ENCODE measurements around the gene LMX1A.

LMX1A gene

DNA sequence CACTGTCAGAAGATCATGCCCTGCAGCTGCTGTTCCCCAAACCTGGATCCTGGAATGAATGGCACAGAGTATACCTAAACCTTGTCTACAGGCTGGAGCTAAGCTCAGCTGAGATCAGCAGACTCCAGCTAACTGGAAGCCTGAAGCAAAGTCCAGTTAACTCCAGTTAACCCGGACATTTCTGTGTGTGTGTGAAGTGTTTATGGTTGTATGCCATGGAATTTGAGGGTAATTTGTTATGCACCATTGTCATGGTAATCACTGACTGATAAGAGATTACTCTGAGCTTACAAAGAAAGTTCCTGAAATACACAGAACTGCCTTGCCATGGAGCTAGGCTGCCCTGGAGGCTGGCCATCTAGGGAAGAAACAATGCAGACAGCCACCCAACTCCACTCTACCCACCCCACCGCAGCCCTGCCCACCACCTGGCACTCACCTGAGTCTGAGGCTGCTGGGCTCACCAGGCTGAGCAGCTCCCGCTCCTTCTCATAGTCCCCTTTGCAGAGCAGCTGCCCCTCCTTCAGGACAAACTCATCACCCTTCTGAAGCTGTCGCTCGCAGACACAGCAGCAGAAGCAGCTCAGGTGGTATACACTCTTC is 107.4 kb downstream of the LMX1A start:
- Histone ChIP-seq H3K36me3 (ENCODE audit: control insufficient read depth, insufficient read depth, low read length) (no peaks in the 10 kb centered on the region), H3K4me1 (ENCODE audit: control insufficient read depth, insufficient read depth, low read length, poor library complexity, severe bottlenecking) (no peaks in the 10 kb centered on the region), H3K9me3 (ENCODE audit: control insufficient read depth, low read length) (no peaks in the 10 kb centered on the region), H3K27ac (ENCODE audit: insufficient read depth, low read length, poor library complexity, severe bottlenecking) (no peak overlapping the region), H3K27me3 (replicated peaks; ENCODE audit: control insufficient read depth, insufficient read depth, low read length, poor library complexity, severe bottlenecking) (no peaks in the 10 kb centered on the region), H3K4me3 (ENCODE audit: insufficient read depth, low read depth, low read length, poor library complexity, severe bottlenecking) (no peak overlapping the region)
- DNase-seq = no peak

- Histone ChIP-seq H3K27ac (ENCODE audit: insufficient read depth, low read length, poor library complexity, severe bottlenecking) (no peak overlapping the region), H3K9me3 (ENCODE audit: control insufficient read depth, low read length) (no peaks in the 10 kb centered on the region), H3K27me3 (replicated peaks; ENCODE audit: control insufficient read depth, insufficient read depth, low read length, poor library complexity, severe bottlenecking) (no peaks in the 10 kb centered on the region), H3K4me3 (ENCODE audit: insufficient read depth, low read depth, low read length, poor library complexity, severe bottlenecking) (no peak overlapping the region), H3K36me3 (ENCODE audit: control insufficient read depth, insufficient read depth, low read length) (no peaks in the 10 kb centered on the region), H3K4me1 (ENCODE audit: control insufficient read depth, insufficient read depth, low read length, poor library complexity, severe bottlenecking) (no peaks in the 10 kb centered on the region)
- no peak for DNase-seq
Measured at GRCh38 chr1:165241952-165242351, 114.6 kb downstream of the LMX1A start.

- Histone ChIP-seq H3K9me3 (ENCODE audit: control insufficient read depth, low read length) (no peaks in the 10 kb centered on the region), H3K4me1 (ENCODE audit: control insufficient read depth, insufficient read depth, low read length, poor library complexity, severe bottlenecking) (no peaks in the 10 kb centered on the region), H3K4me3 (ENCODE audit: insufficient read depth, low read depth, low read length, poor library complexity, severe bottlenecking) (no peak overlapping the region), H3K36me3 (ENCODE audit: control insufficient read depth, insufficient read depth, low read length) (no peaks in the 10 kb centered on the region), H3K27ac (ENCODE audit: insufficient read depth, low read length, poor library complexity, severe bottlenecking) (no peak overlapping the region), H3K27me3 (replicated peaks; ENCODE audit: control insufficient read depth, insufficient read depth, low read length, poor library complexity, severe bottlenecking) (peaks cover 1% of the 10 kb centered on the region)
- DNase-seq = no peak
Measured at GRCh38 chr1:165241321-165241720, 115.2 kb downstream of the LMX1A start.

DNA sequence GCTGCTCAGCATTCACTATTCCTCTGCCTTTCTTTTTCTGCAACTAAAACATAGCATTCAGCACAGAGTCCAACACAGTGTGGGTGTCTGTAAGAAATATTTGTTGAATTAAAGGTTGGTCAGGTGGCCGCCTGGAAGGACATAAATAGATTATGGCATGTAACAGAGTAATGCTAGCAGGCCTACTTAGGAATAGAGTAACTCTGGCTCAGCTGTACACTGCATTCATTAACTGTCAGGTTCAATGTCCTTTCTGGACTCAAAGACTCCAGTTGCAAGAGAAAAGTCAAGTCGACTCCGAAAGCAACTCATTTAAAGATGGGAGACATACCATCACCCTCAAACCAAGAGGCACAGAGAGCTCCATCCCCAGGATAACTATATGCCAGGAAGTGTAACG is 116.0 kb downstream of the LMX1A start:
- no peaks in the 10 kb centered on the region for H3K4me1 ChIP-seq (ENCODE audit: control insufficient read depth, insufficient read depth, low read length, poor library complexity, severe bottlenecking)
- no peak overlapping the region for H3K4me3 ChIP-seq (ENCODE audit: insufficient read depth, low read depth, low read length, poor library complexity, severe bottlenecking)
- H3K27ac ChIP-seq (ENCODE audit: insufficient read depth, low read length, poor library complexity, severe bottlenecking) = no peak overlapping the region
- no peaks in the 10 kb centered on the region for H3K36me3 ChIP-seq (ENCODE audit: control insufficient read depth, insufficient read depth, low read length)
- no peak for DNase-seq
- no peaks in the 10 kb centered on the region for H3K9me3 ChIP-seq (ENCODE audit: control insufficient read depth, low read length)
- peaks cover 4% of the 10 kb centered on the region for H3K27me3 ChIP-seq (replicated peaks; ENCODE audit: control insufficient read depth, insufficient read depth, low read length, poor library complexity, severe bottlenecking)

- H3K27ac ChIP-seq (ENCODE audit: insufficient read depth, low read length, poor library complexity, severe bottlenecking) = no peak overlapping the region
- H3K9me3 ChIP-seq (ENCODE audit: control insufficient read depth, low read length) = no peaks in the 10 kb centered on the region
- no peaks in the 10 kb centered on the region for H3K4me1 ChIP-seq (ENCODE audit: control insufficient read depth, insufficient read depth, low read length, poor library complexity, severe bottlenecking)
- H3K27me3 ChIP-seq (replicated peaks; ENCODE audit: control insufficient read depth, insufficient read depth, low read length, poor library complexity, severe bottlenecking) = peaks cover 4% of the 10 kb centered on the region
- H3K36me3 ChIP-seq (ENCODE audit: control insufficient read depth, insufficient read depth, low read length) = no peaks in the 10 kb centered on the region
- no peak for DNase-seq
- no peak overlapping the region for H3K4me3 ChIP-seq (ENCODE audit: insufficient read depth, low read depth, low read length, poor library complexity, severe bottlenecking)
Measured at GRCh38 chr1:165239873-165240272, 116.6 kb downstream of the LMX1A start.

GRCh38 chr1:165235777-165236291 is 120.7 kb downstream of the LMX1A start:
- Histone ChIP-seq H3K4me3 (ENCODE audit: insufficient read depth, low read depth, low read length, poor library complexity, severe bottlenecking) (no peak overlapping the region), H3K9me3 (ENCODE audit: control insufficient read depth, low read length) (no peaks in the 10 kb centered on the region), H3K27ac (ENCODE audit: insufficient read depth, low read length, poor library complexity, severe bottlenecking) (no peak overlapping the region), H3K27me3 (replicated peaks; ENCODE audit: control insufficient read depth, insufficient read depth, low read length, poor library complexity, severe bottlenecking) (peaks cover 4% of the 10 kb centered on the region), H3K36me3 (ENCODE audit: control insufficient read depth, insufficient read depth, low read length) (no peaks in the 10 kb centered on the region), H3K4me1 (ENCODE audit: control insufficient read depth, insufficient read depth, low read length, poor library complexity, severe bottlenecking) (no peaks in the 10 kb centered on the region)
- DNase-seq = no peak

- peaks cover 4% of the 10 kb centered on the region for H3K27me3 ChIP-seq (replicated peaks; ENCODE audit: control insufficient read depth, insufficient read depth, low read length, poor library complexity, severe bottlenecking)
- no peaks in the 10 kb centered on the region for H3K9me3 ChIP-seq (ENCODE audit: control insufficient read depth, low read length)
- H3K27ac ChIP-seq (ENCODE audit: insufficient read depth, low read length, poor library complexity, severe bottlenecking) = no peak overlapping the region
- no peaks in the 10 kb centered on the region for H3K4me1 ChIP-seq (ENCODE audit: control insufficient read depth, insufficient read depth, low read length, poor library complexity, severe bottlenecking)
- no peak for DNase-seq
- H3K4me3 ChIP-seq (ENCODE audit: insufficient read depth, low read depth, low read length, poor library complexity, severe bottlenecking) = no peak overlapping the region
- H3K36me3 ChIP-seq (ENCODE audit: control insufficient read depth, insufficient read depth, low read length) = no peaks in the 10 kb centered on the region
Measured at GRCh38 chr1:165235155-165235776, 121.2 kb downstream of the LMX1A start.

DNA sequence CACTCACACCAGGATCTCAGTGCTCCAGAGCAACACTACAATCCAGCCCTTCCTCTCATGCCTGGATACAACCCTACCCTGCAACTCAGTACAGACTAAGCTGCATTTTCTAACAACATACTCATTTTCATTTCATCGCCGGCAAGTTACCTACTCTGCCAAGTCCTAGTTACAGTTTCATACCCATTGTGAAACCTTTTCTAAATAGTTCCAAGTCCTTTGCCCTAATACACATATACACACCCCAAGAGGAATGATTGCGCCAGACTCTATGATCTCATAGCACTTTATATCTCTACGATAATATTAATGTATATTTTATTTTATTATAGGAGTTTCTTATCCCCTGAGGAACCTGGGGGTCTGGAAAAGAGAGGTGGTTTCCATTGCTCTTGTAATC is 122.4 kb downstream of the LMX1A start:
- Histone ChIP-seq H3K4me3 (ENCODE audit: insufficient read depth, low read depth, low read length, poor library complexity, severe bottlenecking) (no peak overlapping the region), H3K36me3 (ENCODE audit: control insufficient read depth, insufficient read depth, low read length) (no peaks in the 10 kb centered on the region), H3K9me3 (ENCODE audit: control insufficient read depth, low read length) (no peaks in the 10 kb centered on the region), H3K27me3 (replicated peaks; ENCODE audit: control insufficient read depth, insufficient read depth, low read length, poor library complexity, severe bottlenecking) (peaks cover 4% of the 10 kb centered on the region), H3K27ac (ENCODE audit: insufficient read depth, low read length, poor library complexity, severe bottlenecking) (no peak overlapping the region), H3K4me1 (ENCODE audit: control insufficient read depth, insufficient read depth, low read length, poor library complexity, severe bottlenecking) (no peaks in the 10 kb centered on the region)
- no peak for DNase-seq

- Histone ChIP-seq H3K27ac (ENCODE audit: insufficient read depth, low read length, poor library complexity, severe bottlenecking) (no peak overlapping the region), H3K9me3 (ENCODE audit: control insufficient read depth, low read length) (no peaks in the 10 kb centered on the region), H3K4me3 (ENCODE audit: insufficient read depth, low read depth, low read length, poor library complexity, severe bottlenecking) (no peak overlapping the region), H3K27me3 (replicated peaks; ENCODE audit: control insufficient read depth, insufficient read depth, low read length, poor library complexity, severe bottlenecking) (no peaks in the 10 kb centered on the region), H3K4me1 (ENCODE audit: control insufficient read depth, insufficient read depth, low read length, poor library complexity, severe bottlenecking) (no peaks in the 10 kb centered on the region), H3K36me3 (ENCODE audit: control insufficient read depth, insufficient read depth, low read length) (no peaks in the 10 kb centered on the region)
- no peak for DNase-seq
Measured at GRCh38 chr1:165228676-165229075, 127.8 kb downstream of the LMX1A start.

DNA sequence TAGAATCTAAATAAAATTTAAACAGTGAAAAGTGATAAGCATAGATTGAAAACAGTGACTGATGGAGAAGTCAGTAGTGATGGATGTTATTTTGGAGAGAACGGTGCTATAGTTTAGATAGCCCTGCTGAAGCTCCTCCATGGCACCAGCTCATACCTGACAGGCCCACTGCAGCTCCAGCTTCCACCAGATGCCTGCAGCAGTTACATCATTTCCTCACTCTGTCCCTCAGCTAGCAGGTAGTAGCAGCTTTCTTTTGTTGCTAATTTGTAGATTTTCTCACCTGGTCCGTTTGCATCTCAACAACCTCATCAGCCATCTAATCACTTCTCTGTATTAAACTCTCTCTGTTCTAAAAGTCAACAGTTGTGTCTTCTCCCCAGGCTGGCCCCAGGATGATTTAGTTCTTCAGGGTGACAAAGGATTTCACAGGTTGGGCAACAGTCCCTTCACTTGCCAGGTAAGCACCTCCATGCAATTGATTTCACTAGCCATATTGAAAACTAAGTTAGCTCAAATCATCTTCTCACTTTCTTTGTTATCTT is 128.3 kb downstream of the LMX1A start:
- Histone ChIP-seq H3K4me3 (ENCODE audit: insufficient read depth, low read depth, low read length, poor library complexity, severe bottlenecking) (no peak overlapping the region), H3K9me3 (ENCODE audit: control insufficient read depth, low read length) (no peaks in the 10 kb centered on the region), H3K27me3 (replicated peaks; ENCODE audit: control insufficient read depth, insufficient read depth, low read length, poor library complexity, severe bottlenecking) (no peaks in the 10 kb centered on the region), H3K27ac (ENCODE audit: insufficient read depth, low read length, poor library complexity, severe bottlenecking) (no peak overlapping the region), H3K36me3 (ENCODE audit: control insufficient read depth, insufficient read depth, low read length) (no peaks in the 10 kb centered on the region), H3K4me1 (ENCODE audit: control insufficient read depth, insufficient read depth, low read length, poor library complexity, severe bottlenecking) (no peaks in the 10 kb centered on the region)
- no peak for DNase-seq

All from effector memory CD4-positive, alpha-beta T cell (primary cell).